Erythroblast (primary cell): ENCODE measurements around the gene LHFPL4.
A peak's percentile ranks its signal among the peaks of the same experiment; 100 is the strongest.

ENCODE experiments used
- DNase-seq, 2 experiments: peaks; one replicate each; lab custom pipeline; 2025; lab: John Stamatoyannopoulos, UW
- GATA1 ChIP-seq: IDR thresholded peaks from 2 replicates; pipeline ENCODE4 v1.6.1; 2011; ENCODE audit warnings: low read depth, mild to moderate bottlenecking, control low read depth, low read length, moderate library complexity
- POLR2A ChIP-seq: IDR thresholded peaks from 2 replicates; pipeline ENCODE4 v1.6.1; 2011; ENCODE audit warnings: mild to moderate bottlenecking, low read length

LHFPL4 gene

DNA sequence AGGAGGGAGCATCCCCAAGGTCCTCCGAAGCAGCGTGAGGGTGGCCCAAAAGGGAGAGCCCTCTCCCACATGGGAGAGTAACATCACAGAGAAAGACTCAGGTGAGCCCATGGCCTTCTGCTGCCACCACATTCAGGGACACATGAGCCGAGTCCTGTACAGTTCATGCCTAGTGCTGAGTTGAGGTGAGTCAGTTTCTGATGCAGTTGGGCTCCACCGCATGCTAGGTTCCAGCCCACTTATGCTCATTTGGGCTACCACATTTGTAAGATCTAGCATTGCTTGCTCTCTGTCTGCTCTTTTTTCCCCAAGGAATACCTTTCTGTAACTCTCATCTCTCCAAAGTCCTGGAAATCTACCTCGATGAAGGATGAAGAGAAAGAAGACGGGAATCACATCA lies 79.1 kb downstream of the LHFPL4 start:
- DNase-seq, result no peak
- no peak for TF ChIP-seq POLR2A
- TF ChIP-seq GATA1, result no peak

- no peak for DNase-seq
- TF ChIP-seq POLR2A, result no peak
- TF ChIP-seq GATA1, result no peak
Observed at GRCh38 chr3:9473496-9474065, 80.0 kb downstream of the LHFPL4 start.

GRCh38 chr3:9469986-9470385 lies 83.6 kb downstream of the LHFPL4 start:
- DNase-seq, result no peak
- TF ChIP-seq GATA1 (no peak), POLR2A (no peak)

DNA sequence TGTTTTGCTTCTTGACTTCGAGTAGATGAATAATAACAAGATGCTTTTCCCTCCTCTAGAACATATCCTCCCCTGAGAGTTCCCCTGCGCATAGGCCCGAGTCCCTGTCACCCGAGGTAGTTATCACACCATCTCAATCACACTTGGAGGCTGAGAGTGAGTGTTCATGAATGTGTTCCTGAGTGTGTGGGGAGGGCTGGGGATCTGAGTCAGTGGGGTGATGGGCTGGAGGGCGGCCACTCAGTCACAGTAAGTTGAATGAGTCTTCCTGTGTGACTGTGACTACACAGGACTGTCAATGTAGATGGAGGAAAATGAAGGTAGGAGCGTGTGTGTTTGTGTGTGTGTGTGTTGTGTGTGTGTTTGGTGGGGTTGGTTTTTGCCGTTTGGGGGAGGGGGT lies 85.2 kb downstream of the LHFPL4 start:
- DNase-seq, result no peak
- TF ChIP-seq GATA1 (no peak), POLR2A (no peak)

GRCh38 chr3:9467451-9467850 lies 86.2 kb downstream of the LHFPL4 start:
- DNase-seq, result no peak
- TF ChIP-seq GATA1, result no peak
- TF ChIP-seq POLR2A, result no peak

- no peak for DNase-seq
- no peak for TF ChIP-seq GATA1
- no peak for TF ChIP-seq POLR2A
Observed at GRCh38 chr3:9455596-9456131, 98.0 kb downstream of the LHFPL4 start.

GRCh38 chr3:9452417-9452816 lies 101.2 kb downstream of the LHFPL4 start:
- no peak for TF ChIP-seq GATA1
- no peak for TF ChIP-seq POLR2A
- DNase-seq, result peak; percentile 9 to 43

GRCh38 chr3:9450991-9451390 lies 102.6 kb downstream of the LHFPL4 start:
- TF ChIP-seq POLR2A (no peak), GATA1 (no peak)
- peak; percentile 18 to 43 for DNase-seq

DNA sequence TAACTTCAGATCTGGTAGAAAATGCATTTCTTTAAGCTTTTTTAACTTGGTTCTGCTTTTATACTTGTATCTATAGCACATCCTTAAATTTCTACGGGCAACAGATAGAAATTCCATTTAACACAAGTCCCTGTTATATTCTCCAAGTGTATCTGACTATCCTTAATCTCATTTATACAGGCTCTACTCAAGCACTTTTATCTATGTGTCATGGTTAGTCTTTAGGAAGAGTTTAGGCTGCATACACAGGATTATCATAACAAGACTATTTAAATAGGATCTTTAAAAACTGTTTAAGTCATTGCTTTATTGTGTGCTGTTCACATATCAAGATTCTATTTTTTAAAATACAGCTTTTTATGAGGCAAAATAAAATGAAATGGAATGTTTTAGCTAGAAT lies 103.5 kb downstream of the LHFPL4 start:
- DNase-seq, result peak; percentile 47 to 65
- TF ChIP-seq POLR2A (no peak), GATA1 (no peak)

- TF ChIP-seq GATA1 (no peak), POLR2A (no peak)
- peak; percentile 19 to 40 for DNase-seq
Observed at GRCh38 chr3:9448643-9449042, 105.0 kb downstream of the LHFPL4 start.
